Progenitor cell of endocrine pancreas (in vitro differentiated cells): Measurements from ENCODE around the gene HACD2. TPM values are rescaled to one million over a fixed set of nuclear protein-coding genes. Genes with fewer than 3 reads are reported as not detected.

ENCODE experiments used
- DNase-seq: peaks from one replicate; pipeline ENCODE4 v3.0.0; 2021; ENCODE audit warnings: low spot score; ENCODE audit not compliant: unreplicated experiment
- H3K27ac Mint-ChIP-seq: 2 replicates; pipeline ENCODE4 v1.8.0; 2021; ENCODE audit warnings: mild to moderate bottlenecking, moderate library complexity, mixed read lengths
- H3K27me3 Mint-ChIP-seq: 2 replicates; pipeline ENCODE4 v1.8.0; 2021; ENCODE audit warnings: mixed read lengths
- H3K36me3 Mint-ChIP-seq: 2 replicates; pipeline ENCODE4 v1.8.0; 2022; ENCODE audit warnings: mixed read lengths; ENCODE audit not compliant: insufficient read depth
- H3K4me1 Mint-ChIP-seq: 2 replicates; pipeline ENCODE4 v1.8.0; 2021; ENCODE audit warnings: low read depth, mixed read lengths
- H3K4me3 Mint-ChIP-seq: 2 replicates; pipeline ENCODE4 v1.8.0; 2021; ENCODE audit warnings: low read depth, mild to moderate bottlenecking, moderate library complexity, mixed read lengths
- H3K9me3 Mint-ChIP-seq: 2 replicates; pipeline ENCODE4 v1.8.0; 2021; ENCODE audit warnings: low read depth, mixed read lengths
- total RNA-seq: library from RNA; stranded (reverse); gene quantifications from 2 replicates; pipeline ENCODE4 v1.2.1, GENCODE V29; 2021
- TF ChIP-seq, protein P1 (sequence below): fragments of 200-600 bp; sonication (generic); IDR thresholded peaks from one replicate; pipeline ENCODE4 v1.5.0; 2021; ENCODE audit warnings: antibody characterized with exemption, mild to moderate bottlenecking; ENCODE audit not compliant: unreplicated experiment

HACD2 gene
- total RNA-seq, 1 donor from 2014 or later: 57.6 TPM

DNA sequence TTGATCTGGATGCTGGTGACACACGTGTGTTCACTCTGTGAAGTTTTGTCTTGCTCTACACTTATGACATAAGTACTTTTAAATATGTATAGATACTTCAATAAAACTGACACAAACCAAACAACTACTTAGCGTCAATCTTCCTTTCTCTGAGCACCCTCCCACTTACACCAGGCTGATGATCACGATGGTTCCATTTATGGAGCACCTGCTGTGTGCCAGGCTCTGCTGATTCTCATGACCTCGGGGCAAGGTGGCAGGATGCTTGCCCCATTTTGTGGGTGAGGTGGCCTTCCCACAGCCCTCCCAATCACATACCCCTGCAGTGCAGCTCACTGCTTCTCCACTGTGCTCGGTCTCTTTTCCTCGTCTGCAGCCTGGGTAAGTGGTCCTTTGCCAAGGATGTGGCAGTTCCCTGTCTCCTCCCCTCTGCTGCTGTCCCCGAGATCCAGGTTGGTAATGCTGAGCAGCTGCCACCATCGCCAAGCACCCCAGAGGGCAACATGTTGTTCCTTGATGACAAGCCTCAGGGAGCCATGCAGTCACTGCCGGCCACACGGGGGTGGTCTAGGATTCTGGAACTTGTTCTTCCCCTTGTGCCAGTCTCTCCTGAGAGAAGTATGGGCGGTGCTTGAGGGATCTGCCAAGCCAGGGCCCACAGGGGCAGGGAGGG is 115.4 kb downstream of the HACD2 start:
- H3K4me1 Mint-ChIP-seq: peaks cover 9% of the 10 kb centered on the region
- no peaks in the 10 kb centered on the region for H3K36me3 Mint-ChIP-seq
- H3K9me3 Mint-ChIP-seq: no peaks in the 10 kb centered on the region
- no peak for DNase-seq
- peaks cover 3% of the 10 kb centered on the region for H3K27me3 Mint-ChIP-seq
- H3K27ac Mint-ChIP-seq: no peak overlapping the region
- H3K4me3 Mint-ChIP-seq: no peak overlapping the region
- TF ChIP-seq, protein P1, sequence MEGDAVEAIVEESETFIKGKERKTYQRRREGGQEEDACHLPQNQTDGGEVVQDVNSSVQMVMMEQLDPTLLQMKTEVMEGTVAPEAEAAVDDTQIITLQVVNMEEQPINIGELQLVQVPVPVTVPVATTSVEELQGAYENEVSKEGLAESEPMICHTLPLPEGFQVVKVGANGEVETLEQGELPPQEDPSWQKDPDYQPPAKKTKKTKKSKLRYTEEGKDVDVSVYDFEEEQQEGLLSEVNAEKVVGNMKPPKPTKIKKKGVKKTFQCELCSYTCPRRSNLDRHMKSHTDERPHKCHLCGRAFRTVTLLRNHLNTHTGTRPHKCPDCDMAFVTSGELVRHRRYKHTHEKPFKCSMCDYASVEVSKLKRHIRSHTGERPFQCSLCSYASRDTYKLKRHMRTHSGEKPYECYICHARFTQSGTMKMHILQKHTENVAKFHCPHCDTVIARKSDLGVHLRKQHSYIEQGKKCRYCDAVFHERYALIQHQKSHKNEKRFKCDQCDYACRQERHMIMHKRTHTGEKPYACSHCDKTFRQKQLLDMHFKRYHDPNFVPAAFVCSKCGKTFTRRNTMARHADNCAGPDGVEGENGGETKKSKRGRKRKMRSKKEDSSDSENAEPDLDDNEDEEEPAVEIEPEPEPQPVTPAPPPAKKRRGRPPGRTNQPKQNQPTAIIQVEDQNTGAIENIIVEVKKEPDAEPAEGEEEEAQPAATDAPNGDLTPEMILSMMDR: no peak

DNA sequence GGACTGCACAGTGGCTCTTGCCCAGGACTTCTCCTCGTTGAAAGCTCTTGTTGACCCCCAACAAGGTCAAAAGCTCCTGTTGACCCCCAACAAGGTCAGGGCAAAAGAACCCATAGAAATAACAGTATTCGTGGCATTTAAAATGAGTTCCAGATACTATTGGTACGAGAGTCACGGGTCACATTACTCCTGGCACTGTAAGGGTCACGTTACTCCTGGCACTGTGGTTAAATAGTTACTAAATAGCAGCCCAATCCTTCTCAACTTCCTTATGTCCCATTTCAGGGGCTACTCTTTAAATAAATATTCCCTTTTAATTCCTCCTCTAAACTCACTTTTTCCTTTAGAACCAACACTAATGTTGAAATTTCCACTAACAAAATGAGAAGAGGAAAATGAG is 117.8 kb downstream of the HACD2 start:
- H3K27me3 Mint-ChIP-seq: peaks cover 3% of the 10 kb centered on the region
- TF ChIP-seq, protein P1: no peak
- H3K4me1 Mint-ChIP-seq: peaks cover 9% of the 10 kb centered on the region
- H3K4me3 Mint-ChIP-seq: no peak overlapping the region
- H3K36me3 Mint-ChIP-seq: no peaks in the 10 kb centered on the region
- no peak for DNase-seq
- H3K9me3 Mint-ChIP-seq: no peaks in the 10 kb centered on the region
- H3K27ac Mint-ChIP-seq: no peak overlapping the region

GRCh38 chr3:123464211-123464610 is 120.6 kb downstream of the HACD2 start:
- TF ChIP-seq, protein P1: no peak
- DNase-seq: no peak
- H3K27me3 Mint-ChIP-seq: peaks cover 12% of the 10 kb centered on the region
- H3K9me3 Mint-ChIP-seq: no peaks in the 10 kb centered on the region
- H3K36me3 Mint-ChIP-seq: no peaks in the 10 kb centered on the region
- H3K4me3 Mint-ChIP-seq: no peak overlapping the region
- H3K4me1 Mint-ChIP-seq: peaks cover 13% of the 10 kb centered on the region
- H3K27ac Mint-ChIP-seq: no peak overlapping the region

DNA sequence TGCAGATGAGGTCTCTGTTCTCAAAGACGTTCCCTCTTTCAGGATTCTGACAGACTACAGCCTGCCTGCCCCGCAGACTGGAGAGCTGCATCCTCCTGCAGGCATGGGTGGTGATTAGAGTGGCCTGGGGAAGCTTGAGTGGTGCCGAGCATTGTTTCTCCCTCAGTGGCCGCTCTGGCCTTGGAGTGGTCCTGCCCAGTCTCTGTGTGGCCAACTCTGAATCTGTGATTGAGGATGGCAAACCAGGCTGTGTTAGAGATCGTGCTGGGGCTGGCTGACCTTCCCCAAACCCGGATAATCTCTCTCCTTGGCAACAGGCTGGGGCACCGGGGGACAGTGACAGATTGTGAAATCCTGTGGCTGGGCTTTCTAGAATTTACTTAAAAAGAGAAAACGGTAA is 125.0 kb downstream of the HACD2 start:
- Mint-ChIP-seq H3K36me3 (no peaks in the 10 kb centered on the region), H3K27ac (no peak overlapping the region), H3K27me3 (peaks cover 16% of the 10 kb centered on the region)

GRCh38 chr3:123458255-123458654 is 126.6 kb downstream of the HACD2 start:
- no peak for DNase-seq
- peaks cover 20% of the 10 kb centered on the region for H3K27me3 Mint-ChIP-seq
- H3K4me1 Mint-ChIP-seq: peaks cover 11% of the 10 kb centered on the region
- H3K4me3 Mint-ChIP-seq: no peak overlapping the region
- no peak overlapping the region for H3K27ac Mint-ChIP-seq
- H3K9me3 Mint-ChIP-seq: no peaks in the 10 kb centered on the region
- H3K36me3 Mint-ChIP-seq: no peaks in the 10 kb centered on the region
- TF ChIP-seq, protein P1: no peak

More for the DNA sequence above, 125.0 kb downstream of the HACD2 start:
- Mint-ChIP-seq H3K9me3 (no peaks in the 10 kb centered on the region), H3K4me3 (no peak overlapping the region), H3K4me1 (peaks cover 4% of the 10 kb centered on the region)
- no peak for DNase-seq
- TF ChIP-seq, protein P1: no peak
